Hematopoietic multipotent progenitor cell (in vitro differentiated cells): ENCODE results near the gene KCNMA1. TPM values are rescaled to one million over a fixed set of nuclear protein-coding genes. Genes with fewer than 3 reads are reported as not detected.

ENCODE experiments used
- DNase-seq, 3 donors: peaks; one replicate each; pipeline ENCODE4 v3.0.0-alpha.2; 2011 to 2015; ENCODE audit warnings: low read depth in 2 of 3, low spot score in 2 of 3
- total RNA-seq: library from RNA; depleted of rRNA; stranded (reverse); fragments of >200 nt; gene quantifications from one replicate; pipeline ENCODE4 v1.2.3, GENCODE V29; 2012

KCNMA1 gene
- total RNA-seq, 1 donor = 0.27 TPM

DNA sequence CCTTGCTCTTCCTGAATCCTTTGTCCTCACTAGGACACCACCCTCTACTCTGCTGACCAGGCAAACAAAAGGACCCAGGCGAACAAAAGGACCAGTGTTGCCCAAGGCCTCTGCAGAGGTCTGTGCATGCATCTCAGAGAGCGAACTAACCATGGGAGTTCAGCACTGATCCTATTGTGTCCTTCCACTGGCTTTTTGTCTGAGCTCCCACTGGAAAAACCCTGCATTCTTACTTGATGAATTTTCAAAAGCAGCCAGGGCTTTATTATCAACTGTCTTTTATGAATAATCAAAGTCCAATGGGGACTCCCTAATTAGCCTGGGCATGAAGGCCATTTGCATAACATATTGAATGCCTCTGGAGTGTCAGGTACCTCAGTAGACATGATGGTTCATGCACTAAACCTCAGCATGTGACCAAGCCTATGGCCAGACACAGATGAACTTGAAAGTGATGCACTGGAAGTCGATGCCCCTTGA, 140.6 kb downstream of the KCNMA1 start:
- DNase-seq = no peak

DNA sequence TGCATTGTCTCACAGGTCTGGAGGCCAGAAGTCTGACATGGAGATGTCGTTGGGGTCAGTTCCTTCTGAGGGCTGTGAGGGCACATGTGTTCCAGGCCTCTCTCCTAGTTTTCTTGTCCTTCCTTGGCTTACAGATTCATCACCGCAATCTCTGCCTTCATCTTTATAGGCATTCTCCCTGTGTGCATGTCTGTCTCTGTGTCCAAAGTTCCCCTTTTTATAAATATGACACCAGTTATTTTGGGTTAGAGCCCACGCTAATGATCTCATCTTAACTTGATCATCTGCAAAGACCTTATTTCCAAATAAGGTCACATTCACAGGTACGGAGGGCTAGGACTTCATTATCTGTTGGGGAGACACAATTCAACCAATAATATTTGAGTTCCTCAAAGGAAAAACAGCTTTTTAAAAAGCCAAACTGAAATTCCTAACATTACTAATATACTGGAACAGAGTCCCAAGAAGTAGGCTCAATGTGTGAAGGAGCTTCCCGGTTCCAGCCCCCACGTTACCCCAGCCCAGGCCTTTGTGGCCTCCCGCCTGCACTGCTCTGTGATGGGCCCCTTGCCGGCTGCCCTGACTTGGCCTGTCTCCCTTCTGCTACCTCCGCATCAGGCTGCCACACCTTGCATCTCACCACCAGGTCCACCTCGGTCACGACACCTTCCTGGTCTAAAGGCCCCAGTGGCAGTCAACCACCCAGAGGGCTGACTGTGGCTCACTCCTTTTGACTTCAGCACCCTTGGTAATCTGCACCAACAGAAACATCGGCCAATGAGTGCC, 142.7 kb downstream of the KCNMA1 start:
- DNase-seq = no peak

- DNase-seq = no peak
Observed at GRCh38 chr10:77494327-77494726, 143.3 kb downstream of the KCNMA1 start.

DNA sequence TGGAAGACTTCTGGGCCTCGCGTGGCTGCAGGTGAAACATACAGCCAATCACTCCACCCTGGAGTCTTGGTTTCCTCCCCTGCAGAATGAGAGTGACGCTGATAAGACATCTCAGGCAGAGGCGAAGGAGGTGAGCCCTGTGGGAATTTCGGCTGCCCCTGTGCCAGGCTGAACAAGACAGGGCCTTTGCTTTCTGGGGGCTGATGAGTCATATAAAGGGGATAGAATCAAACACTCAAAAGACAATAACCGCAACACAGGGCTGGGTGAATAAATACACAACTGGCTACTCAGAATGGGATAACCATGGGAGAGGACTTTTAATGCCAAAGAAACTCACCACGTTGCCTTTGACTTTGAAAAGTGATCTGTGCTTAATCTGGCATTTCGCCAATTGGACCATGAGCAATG, 143.8 kb downstream of the KCNMA1 start:
- no peak for DNase-seq

GRCh38 chr10:77493239-77493806, 144.3 kb downstream of the KCNMA1 start:
- DNase-seq = no peak

GRCh38 chr10:77492368-77492994, 145.1 kb downstream of the KCNMA1 start:
- DNase-seq = no peak

GRCh38 chr10:77490534-77491314, 146.9 kb downstream of the KCNMA1 start:
- DNase-seq = no peak

DNA sequence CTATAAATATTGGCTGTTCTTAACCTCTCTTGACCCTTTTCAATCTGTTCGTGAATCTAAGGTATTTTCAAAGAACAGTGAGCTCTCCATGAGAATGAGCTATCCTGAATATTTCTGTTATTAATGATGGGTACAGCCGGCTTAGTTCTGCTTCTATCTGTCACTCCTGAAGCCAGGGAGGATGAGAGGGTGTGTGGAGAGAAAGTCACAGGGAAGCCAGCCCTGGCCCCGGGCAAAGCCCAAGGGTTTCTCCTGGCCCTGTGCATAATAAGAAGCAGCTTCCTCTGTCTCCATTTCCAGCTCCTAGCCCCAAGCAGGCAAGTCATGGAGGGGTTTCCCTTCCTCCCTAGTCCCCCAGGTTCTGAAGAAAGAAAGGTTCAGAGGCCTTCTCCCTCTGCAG, 151.1 kb downstream of the KCNMA1 start:
- no peak for DNase-seq

- DNase-seq = no peak
Observed at GRCh38 chr10:77485847-77486246, 151.8 kb downstream of the KCNMA1 start.

GRCh38 chr10:77482072-77482471, 155.5 kb downstream of the KCNMA1 start:
- no peak for DNase-seq

DNA sequence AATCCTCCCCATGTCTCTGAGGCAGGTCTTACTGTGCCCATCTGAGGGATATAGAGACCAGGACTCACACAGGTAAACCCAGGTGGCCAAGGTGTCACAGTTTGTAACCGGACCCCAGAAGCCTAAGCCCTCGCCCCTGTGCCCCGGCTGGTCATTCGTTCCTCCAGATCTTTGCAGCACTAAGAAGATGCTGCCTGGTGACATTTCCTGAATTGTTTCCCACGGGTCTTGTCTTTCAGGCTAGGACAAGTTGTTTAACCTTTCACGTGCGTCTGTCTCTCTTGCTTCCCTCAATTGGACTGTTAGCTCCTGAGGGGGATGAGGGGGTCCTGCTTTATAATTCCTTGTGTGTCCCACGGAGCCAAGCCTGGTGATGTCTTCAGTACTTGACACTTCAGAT, 158.0 kb downstream of the KCNMA1 start:
- DNase-seq = no peak

- no peak for DNase-seq
Observed at GRCh38 chr10:77478962-77479359, 158.6 kb downstream of the KCNMA1 start.

DNA sequence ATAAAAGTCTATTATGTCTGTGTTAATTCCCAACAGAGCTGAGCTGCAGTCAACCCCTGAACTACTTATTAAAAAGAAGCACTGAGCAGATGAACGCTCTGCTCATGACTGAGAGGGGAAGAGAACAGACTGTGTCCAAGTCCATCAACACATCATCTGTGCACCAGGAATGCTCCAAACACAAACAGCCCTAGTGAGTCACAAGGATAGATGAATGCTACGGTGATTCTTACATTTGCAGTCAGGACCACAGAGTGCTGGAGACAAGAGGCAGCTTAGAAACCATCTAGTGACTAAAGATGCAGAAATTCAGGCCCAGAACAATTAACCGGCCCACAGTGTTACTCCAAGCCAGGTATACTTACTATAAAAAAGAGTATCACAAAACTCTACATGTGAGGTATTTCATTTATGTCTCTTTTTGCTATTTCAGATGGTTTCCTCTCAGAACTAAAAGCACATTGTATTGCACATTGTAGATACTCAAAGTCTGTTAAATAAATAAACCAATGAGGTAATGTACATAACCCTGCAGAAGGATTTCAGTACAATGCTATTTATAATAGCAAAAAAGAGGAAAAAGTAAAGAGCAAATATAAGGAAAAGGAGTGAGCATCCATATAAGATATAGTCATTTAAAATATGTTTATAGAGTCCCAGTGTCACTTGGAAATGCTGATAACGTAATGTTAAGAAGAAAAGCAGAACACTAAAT, 159.2 kb downstream of the KCNMA1 start:
- no peak for DNase-seq

DNA sequence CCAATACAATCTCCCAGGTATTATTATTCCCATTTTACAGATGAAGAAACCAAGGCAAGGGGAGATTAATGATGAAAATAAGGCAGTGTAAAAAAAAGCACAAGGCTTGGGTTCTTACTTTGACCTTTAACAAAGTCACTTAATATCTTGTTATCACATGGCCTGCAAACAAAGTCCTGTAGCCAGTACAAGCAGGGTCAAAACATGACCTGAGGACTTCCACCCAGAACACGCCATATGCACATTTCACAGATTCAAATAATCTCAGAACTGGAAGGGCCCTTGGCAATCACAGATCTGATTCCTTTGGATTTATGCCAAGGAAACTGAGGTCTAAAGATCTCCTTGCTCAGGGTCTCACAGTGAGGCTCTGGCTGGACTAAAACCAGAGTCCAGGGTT, 162.1 kb downstream of the KCNMA1 start:
- DNase-seq = no peak

DNA sequence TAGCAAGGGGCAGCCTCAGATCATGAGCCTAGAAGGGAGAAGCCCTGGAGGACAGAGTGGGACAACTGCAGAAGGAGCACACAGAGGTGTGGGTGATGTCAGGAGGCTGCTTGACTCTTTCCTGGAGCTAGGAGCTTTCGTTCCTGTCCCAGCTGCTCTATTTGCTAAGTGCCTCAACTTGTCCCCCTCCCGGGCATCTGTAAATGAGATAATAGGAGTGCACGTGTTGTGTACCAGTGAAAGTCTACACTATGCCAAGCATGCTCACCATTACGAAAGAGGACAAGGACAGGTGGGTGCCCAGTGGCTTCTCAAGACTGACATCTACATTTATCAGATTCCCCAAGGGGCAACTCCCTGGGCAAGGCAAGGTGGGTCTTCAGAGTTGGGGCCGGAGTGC, 162.7 kb downstream of the KCNMA1 start:
- no peak for DNase-seq

DNA sequence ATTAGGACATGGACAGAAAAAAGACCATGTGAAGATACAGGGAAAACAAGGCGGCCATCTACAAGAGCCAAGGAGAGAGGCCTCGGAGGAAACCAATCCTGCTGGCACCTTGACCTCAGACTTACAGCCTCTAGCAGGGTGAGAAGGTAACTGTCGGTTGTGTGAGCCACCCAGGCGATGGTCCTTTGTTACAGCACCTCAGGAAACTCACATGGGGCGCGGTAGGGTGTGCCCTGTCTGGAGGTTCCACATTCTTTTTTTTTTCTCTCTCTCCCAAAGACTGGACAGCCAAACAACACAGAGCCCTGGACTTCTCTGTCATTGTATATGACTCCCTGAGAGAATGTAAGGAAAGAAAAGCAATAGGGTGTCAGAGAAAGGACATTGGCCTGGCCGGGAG, 163.2 kb downstream of the KCNMA1 start:
- DNase-seq = no peak

- DNase-seq = no peak
Observed at GRCh38 chr10:77472146-77472545, 165.5 kb downstream of the KCNMA1 start.

DNA sequence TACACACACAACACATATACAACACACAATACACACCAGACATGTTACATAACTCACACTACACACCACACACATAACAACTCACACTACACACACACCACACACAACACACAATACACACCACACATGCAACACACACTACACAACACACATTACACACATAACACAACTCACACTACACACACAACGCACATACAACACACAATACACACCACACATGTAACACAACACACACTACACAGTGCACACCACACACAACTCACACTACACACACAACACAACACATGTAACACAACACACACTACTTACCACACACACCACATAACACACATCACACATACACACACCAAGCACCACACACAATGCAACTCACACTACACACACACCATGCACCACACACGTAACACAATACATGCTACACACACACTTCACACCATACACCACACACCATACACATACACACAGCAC, 166.5 kb downstream of the KCNMA1 start:
- DNase-seq = no peak

DNA sequence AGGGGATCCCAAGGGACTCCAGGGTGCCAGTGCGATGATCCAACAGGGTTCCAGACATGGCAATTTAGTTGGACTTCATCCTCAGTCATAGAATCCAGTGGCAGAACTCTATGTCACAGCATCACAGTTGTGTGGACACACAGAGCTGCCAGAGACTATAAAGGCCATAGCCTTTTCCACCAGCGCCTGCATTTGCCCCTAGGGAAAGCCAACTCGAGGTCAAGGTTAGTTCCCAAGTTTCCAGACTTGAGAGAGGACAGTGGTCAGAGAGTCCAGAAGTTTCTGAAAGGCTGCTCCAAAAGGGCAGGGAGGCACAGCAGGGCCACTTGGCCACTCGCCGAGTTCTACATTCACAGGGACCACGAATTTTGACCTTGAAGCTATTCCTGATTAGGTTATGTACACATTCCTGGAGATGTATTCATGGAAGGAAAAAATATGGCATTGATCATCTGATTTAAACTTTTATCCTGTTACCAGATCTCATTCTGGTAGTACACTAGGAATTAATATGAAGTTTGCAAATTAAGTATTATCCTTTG, 170.1 kb downstream of the KCNMA1 start:
- no peak for DNase-seq
